Mesothelial cell of epicardium (in vitro differentiated cells): ENCODE data around the gene MYO18A. TPM values are rescaled to one million over a fixed set of nuclear protein-coding genes. Genes with fewer than 3 reads are reported as not detected.

Experiments
- DNase-seq, 2 experiments: peaks; one replicate each; pipeline ENCODE4 v3.0.0; 2021; ENCODE audit warnings: low spot score in 2 of 2; ENCODE audit not compliant: unreplicated experiment in 2 of 2
- H3K27ac Mint-ChIP-seq: 2 replicates; pipeline ENCODE4 v1.8.0; 2021; ENCODE audit warnings: mixed read lengths
- H3K27me3 Mint-ChIP-seq: 2 replicates; pipeline ENCODE4 v1.8.0; 2021; ENCODE audit warnings: low read depth, mixed read lengths
- H3K36me3 Mint-ChIP-seq: 2 replicates; pipeline ENCODE4 v1.8.0; 2021; ENCODE audit warnings: mixed read lengths
- H3K4me1 Mint-ChIP-seq: 2 replicates; pipeline ENCODE4 v1.8.0; 2021; ENCODE audit warnings: mixed read lengths
- H3K4me3 Mint-ChIP-seq: 2 replicates; pipeline ENCODE4 v1.8.0; 2021; ENCODE audit warnings: mild to moderate bottlenecking, moderate library complexity, mixed read lengths
- H3K9me3 Mint-ChIP-seq: 2 replicates; pipeline ENCODE4 v1.8.0; 2021; ENCODE audit warnings: mixed read lengths
- total RNA-seq: library from RNA; stranded (reverse); gene quantifications from 3 replicates; pipeline ENCODE4 v1.2.1, GENCODE V29; 2021
- TF ChIP-seq, protein P1 (sequence below): fragments of 200-600 bp; sonication (generic); IDR thresholded peaks from one replicate; pipeline ENCODE4 v1.5.0; 2021; ENCODE audit warnings: antibody characterized with exemption; ENCODE audit not compliant: unreplicated experiment

MYO18A gene
- total RNA-seq, 1 donor from 2014 or later: 58.4 TPM

DNA sequence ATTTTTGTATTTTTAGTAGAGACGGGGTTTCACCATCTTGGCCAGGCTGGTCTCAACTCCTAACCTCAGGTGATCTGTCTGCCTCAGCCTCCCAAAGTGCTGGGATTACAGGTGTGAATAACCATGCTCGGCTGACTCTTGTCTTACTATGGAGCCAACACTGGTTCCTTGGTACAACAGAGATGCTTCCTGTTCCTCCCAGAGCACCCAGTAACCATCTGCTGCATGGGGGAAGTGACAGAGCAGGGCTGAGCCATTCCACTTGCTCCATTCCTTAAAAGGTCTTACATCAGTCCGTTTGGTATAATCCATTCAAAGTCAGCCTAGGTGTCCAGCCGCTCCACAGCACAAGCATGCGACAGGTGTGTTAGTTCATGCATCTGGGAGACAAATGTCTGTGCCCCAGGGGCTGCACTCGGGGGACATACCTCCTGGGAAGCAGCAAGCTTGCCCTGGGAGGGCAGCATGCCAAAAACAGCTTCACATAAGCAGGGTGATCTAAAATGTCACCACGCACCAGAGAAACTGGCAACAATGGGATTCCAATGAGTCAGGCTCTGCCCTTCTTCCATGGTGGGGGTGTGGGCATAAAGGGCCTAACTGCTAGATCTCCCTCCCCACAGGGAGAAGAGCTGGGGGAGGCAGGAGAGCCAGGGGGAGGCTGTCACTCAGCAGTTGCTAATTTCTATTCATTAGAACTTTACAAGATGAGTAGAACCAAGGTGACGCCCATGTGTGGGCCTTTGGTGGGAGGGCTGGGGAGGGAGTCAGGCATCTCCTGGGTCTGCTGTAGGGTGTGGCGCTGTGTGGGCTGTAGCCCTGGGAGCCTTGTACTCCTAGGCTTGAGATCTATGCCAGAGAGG is 101.8 kb downstream of the MYO18A start:
- no peak for DNase-seq
- Mint-ChIP-seq H3K4me1 (peaks cover 4% of the 10 kb centered on the region), H3K4me3 (no peak overlapping the region), H3K36me3 (peaks cover 17% of the 10 kb centered on the region), H3K27ac (no peak overlapping the region), H3K9me3 (no peaks in the 10 kb centered on the region), H3K27me3 (no peaks in the 10 kb centered on the region)
- TF ChIP-seq, protein P1, sequence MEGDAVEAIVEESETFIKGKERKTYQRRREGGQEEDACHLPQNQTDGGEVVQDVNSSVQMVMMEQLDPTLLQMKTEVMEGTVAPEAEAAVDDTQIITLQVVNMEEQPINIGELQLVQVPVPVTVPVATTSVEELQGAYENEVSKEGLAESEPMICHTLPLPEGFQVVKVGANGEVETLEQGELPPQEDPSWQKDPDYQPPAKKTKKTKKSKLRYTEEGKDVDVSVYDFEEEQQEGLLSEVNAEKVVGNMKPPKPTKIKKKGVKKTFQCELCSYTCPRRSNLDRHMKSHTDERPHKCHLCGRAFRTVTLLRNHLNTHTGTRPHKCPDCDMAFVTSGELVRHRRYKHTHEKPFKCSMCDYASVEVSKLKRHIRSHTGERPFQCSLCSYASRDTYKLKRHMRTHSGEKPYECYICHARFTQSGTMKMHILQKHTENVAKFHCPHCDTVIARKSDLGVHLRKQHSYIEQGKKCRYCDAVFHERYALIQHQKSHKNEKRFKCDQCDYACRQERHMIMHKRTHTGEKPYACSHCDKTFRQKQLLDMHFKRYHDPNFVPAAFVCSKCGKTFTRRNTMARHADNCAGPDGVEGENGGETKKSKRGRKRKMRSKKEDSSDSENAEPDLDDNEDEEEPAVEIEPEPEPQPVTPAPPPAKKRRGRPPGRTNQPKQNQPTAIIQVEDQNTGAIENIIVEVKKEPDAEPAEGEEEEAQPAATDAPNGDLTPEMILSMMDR: no peak

DNA sequence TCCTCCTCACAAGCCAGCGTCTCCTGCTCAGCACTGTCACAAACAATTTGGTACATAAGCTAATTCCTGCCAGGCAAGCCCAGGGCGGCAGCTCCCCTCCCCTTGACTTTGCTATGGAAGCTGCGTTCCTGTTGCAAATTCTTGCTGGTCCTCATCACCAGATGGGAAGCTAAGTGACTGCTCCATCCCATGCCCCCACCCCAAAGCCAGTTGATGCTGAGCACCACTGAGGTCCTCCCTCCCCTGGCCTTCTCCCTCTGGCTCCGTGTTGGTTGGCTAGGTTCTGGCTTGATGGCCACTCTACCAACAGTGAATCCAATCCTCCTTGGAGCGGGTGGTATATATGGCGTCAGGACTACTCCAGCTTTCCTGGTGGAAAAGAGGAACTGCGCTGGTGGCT is 102.9 kb downstream of the MYO18A start:
- Mint-ChIP-seq H3K9me3 (no peaks in the 10 kb centered on the region), H3K36me3 (peaks cover 17% of the 10 kb centered on the region), H3K27ac (no peak overlapping the region), H3K4me3 (no peak overlapping the region), H3K27me3 (no peaks in the 10 kb centered on the region), H3K4me1 (peaks cover 4% of the 10 kb centered on the region)
- no peak for DNase-seq
- TF ChIP-seq, protein P1: no peak

DNA sequence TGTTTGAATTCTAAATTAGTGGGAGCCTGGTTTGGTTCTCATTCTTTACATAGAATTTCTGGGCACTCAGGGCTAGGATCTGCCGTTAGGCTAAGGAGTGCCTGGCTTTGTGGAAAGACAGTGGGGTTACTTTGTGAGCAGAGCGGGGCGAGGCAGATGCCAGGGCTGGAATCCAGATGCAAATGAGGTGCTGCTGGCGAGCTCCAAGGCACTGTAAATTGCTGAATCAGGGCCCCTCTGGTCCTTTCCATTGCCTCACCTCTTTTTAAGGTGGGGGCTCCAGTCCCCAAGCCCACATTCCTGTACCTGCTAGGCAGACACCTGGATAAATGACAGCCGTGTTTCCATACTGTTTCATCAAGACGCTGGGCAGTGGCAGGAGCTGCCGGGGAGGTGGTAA is 103.5 kb downstream of the MYO18A start:
- no peaks in the 10 kb centered on the region for H3K27me3 Mint-ChIP-seq
- H3K27ac Mint-ChIP-seq: no peak overlapping the region
- H3K4me1 Mint-ChIP-seq: peaks cover 4% of the 10 kb centered on the region
- no peaks in the 10 kb centered on the region for H3K9me3 Mint-ChIP-seq
- TF ChIP-seq, protein P1: no peak
- DNase-seq: no peak
- no peak overlapping the region for H3K4me3 Mint-ChIP-seq
- H3K36me3 Mint-ChIP-seq: peaks cover 16% of the 10 kb centered on the region

DNA sequence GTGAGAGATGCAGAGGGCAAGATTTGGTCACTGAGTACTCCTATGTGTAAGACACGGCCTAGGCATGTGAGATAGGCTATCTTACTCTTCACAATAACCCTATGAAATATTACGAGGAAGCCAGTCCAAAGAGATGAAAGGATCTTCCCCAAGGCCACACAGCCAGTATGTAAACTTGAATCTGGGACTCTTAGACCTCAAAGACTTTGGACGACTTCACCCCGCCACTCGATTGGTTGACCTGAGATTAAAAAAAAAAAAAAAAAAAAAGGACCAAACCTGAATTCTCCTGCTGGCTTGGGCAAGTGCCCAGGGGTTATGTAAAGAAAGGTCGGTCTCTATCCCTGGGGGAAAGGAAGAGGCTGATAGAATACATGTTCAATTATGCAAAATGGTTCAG is 104.1 kb downstream of the MYO18A start:
- no peak for DNase-seq
- Mint-ChIP-seq H3K9me3 (no peaks in the 10 kb centered on the region), H3K27ac (no peak overlapping the region), H3K27me3 (peaks cover 2% of the 10 kb centered on the region), H3K4me3 (no peak overlapping the region), H3K36me3 (peaks cover 10% of the 10 kb centered on the region), H3K4me1 (peaks cover 4% of the 10 kb centered on the region)
- TF ChIP-seq, protein P1: no peak

DNA sequence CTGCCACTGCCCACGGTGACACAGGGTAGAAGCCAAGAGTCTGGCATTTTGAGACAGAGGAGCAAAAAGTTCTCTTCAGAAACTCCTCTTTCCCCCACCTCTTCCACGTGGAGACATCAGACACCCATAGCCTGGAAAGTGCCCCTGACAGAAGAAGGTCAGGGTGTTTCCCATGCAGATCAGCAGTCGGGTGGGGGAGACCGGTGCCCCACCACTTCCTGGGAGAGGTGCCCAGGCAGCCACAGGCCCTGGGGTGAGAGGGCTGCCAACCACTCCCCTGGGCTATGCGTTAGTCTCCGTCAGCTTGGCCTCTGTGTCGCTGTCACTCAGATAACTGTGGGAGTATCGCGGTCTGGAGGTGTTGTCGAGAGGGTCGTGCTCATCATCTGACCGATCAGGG is 105.7 kb downstream of the MYO18A start:
- Mint-ChIP-seq H3K4me3 (no peak overlapping the region), H3K36me3 (peaks cover 4% of the 10 kb centered on the region), H3K9me3 (no peaks in the 10 kb centered on the region), H3K27ac (no peak overlapping the region), H3K4me1 (peaks cover 4% of the 10 kb centered on the region), H3K27me3 (peaks cover 7% of the 10 kb centered on the region)
- TF ChIP-seq, protein P1: no peak
- DNase-seq: no peak
